H1 (cell line): Measurements from ENCODE around the gene CADPS. TPM values are rescaled to one million over a fixed set of nuclear protein-coding genes. Genes with fewer than 3 reads are reported as not detected.

Experiments
- SAP30 ChIP-seq: fragments of 300-600 bp; sonication (generic); IDR thresholded peaks from 2 replicates; pipeline ENCODE4 v1.7.1; 2012; ENCODE audit warnings: low read length, moderate library complexity, mild to moderate bottlenecking, inconsistent platforms; ENCODE audit not compliant: insufficient read depth, insufficient replicate concordance
- polyA plus RNA-seq, 7 experiments: library from polyadenylated mRNA; depleted of rRNA in 3 of 7; stranded (reverse) in 5 of 7; unstranded in 2 of 7; fragments of >200 nt in 5 of 7; fragments of 200-250 nt in 2 of 7; gene quantifications; 1 replicate in 5 of 7; 2 replicates in 1 of 7; 4 replicates in 1 of 7; pipeline versions ENCODE4 v1.2.1 to v1.2.3, GENCODE V29; 2011 to 2013; ENCODE audit warnings: missing spikeins in 2 of 7, mixed read lengths in 2 of 7
- total RNA-seq: library from RNA; stranded (reverse); fragmentation: NEBNext Ultra II Directional; extraction: Animal tissue kit (Norgen Biotek cat#: 25700); gene quantifications from 2 replicates; pipeline ENCODE4 v1.2.1, GENCODE V29; 2021

Gene CADPS
- total and polyA plus RNA-seq, 2 of the 8 experiments (the other 6 are each of a cell fraction or from before 2014, with no cell fraction given), result 7.1 to 10.2 TPM

DNA sequence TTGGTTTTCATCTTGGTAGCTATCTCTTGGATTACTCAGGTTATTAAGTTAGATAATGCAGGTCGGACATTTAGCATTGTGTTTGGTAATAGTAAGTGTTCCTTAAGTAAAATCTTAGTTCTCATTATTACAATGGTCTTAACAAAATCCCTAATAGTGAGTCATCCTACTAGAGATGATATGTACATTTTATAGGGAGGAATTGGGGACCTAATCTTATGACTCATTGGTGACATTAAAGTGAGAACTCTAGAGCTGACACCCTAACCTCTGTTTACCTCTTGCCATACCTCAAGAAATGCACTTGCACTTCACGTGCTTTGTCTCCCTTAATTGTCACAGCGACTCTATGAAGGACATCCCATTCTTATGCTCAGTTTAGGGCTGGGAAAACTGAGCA is 174.9 kb downstream of the CADPS start (continued):
- TF ChIP-seq SAP30, result no peak
